ENCODE results near the gene SLC24A3.
"Not testable (repeated sequence)": the region's sequence is repeated elsewhere in the genome, so short reads cannot be mapped to it uniquely, and the experiment has no call there.

The SLC24A3 gene

DNA sequence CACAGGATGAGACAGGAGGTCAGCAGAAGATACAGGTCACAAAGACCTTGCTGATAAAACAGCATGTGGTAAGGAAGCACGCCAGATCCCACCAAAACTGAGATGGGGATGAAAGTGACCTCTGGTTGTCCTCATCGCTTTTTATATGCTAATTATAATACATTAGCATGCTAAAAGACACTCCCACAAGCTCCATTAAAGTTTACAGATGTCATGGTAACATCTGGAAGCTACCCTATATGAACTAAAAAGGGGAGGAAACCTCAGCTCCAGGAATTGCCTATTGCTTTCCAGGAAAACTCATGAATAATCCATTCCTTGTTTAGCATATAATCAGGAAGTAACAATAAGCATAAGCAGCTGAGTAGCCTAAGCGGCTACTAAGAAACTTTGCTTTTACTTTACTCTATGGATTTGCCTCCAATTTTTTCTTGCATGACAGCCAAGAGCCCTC lies 537.2 kb downstream of the SLC24A3 start:
- ChIA-PET POLR2A (interaction anchor here (1.1 kb wide), 1 partner anchor 267 kb away, joined by 3 read pairs; the partner anchor contains the start of gene NAA20), CTCF (interaction anchor here (0.7 kb wide), 2 partner anchors 36 to 1616 kb away, joined by 3 read pairs; no protein-coding TSS in a partner anchor)
- Histone ChIP-seq H3K9me3 (ENCODE audit: control insufficient read depth, insufficient read depth, low read depth, low read length) (no peaks in the 10 kb centered on the region), H3K4me1 (ENCODE audit: control insufficient read depth, insufficient read depth, low read length) (no peaks in the 10 kb centered on the region), H3K4me3 (ENCODE audit: low read depth, low read length) (no peak overlapping the region), H3K36me3 (ENCODE audit: control insufficient read depth in 2 of 2, insufficient read depth in 1 of 2, low read length in 2 of 2) (no peaks in the 10 kb centered on the region), H3K27ac (ENCODE audit: extremely low read depth, low read depth, low read length) (no peak overlapping the region)
- TF ChIP-seq PRDM6 (tag by site-specific recombination; IDR thresholded peaks at IDR 0.05) = no peak
- TF ChIP-seq MEIS1 (CRISPR knock-in tag; IDR thresholded peaks at IDR 0.05; ENCODE audit: borderline replicate concordance) = no peak
- TF ChIP-seq ZNF121 (tag by site-specific recombination; IDR thresholded peaks at IDR 0.05) = no peak
- no peak for TF ChIP-seq ZNF132 (tag by site-specific recombination; IDR thresholded peaks at IDR 0.05; ENCODE audit: borderline replicate concordance)
- TF ChIP-seq, protein P1, sequence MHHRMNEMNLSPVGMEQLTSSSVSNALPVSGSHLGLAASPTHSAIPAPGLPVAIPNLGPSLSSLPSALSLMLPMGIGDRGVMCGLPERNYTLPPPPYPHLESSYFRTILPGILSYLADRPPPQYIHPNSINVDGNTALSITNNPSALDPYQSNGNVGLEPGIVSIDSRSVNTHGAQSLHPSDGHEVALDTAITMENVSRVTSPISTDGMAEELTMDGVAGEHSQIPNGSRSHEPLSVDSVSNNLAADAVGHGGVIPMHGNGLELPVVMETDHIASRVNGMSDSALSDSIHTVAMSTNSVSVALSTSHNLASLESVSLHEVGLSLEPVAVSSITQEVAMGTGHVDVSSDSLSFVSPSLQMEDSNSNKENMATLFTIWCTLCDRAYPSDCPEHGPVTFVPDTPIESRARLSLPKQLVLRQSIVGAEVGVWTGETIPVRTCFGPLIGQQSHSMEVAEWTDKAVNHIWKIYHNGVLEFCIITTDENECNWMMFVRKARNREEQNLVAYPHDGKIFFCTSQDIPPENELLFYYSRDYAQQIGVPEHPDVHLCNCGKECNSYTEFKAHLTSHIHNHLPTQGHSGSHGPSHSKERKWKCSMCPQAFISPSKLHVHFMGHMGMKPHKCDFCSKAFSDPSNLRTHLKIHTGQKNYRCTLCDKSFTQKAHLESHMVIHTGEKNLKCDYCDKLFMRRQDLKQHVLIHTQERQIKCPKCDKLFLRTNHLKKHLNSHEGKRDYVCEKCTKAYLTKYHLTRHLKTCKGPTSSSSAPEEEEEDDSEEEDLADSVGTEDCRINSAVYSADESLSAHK (tag by site-specific recombination; IDR thresholded peaks at IDR 0.05) = no peak
- TF ChIP-seq KLF9 (tag by site-specific recombination; IDR thresholded peaks at IDR 0.05; ENCODE audit: low read depth) = no peak
- TF ChIP-seq ZNF140 (tag by site-specific recombination; IDR thresholded peaks at IDR 0.05) = no peak

- no peak overlapping the region for H3K27ac ChIP-seq (ENCODE audit: extremely low read depth, low read depth, low read length)
Observed at GRCh38 chr20:19750101-19750606, 537.7 kb downstream of the SLC24A3 start.

GRCh38 chr20:19750907-19751636 lies 538.6 kb downstream of the SLC24A3 start:
- no peaks in the 10 kb centered on the region for H3K9me3 ChIP-seq (ENCODE audit: control insufficient read depth, insufficient read depth, low read depth, low read length)
- no peak overlapping the region for H3K4me3 ChIP-seq (ENCODE audit: low read depth, low read length)
- ChIA-PET POLR2A (no interaction called here), CTCF (no interaction called here)
- no peaks in the 10 kb centered on the region for H3K36me3 ChIP-seq (ENCODE audit: control insufficient read depth in 2 of 2, insufficient read depth in 1 of 2, low read length in 2 of 2)
- TF ChIP-seq ZNF133 (tag by site-specific recombination; IDR thresholded peaks at IDR 0.05) (no peak), ZNF560 (tag by site-specific recombination; IDR thresholded peaks at IDR 0.05; ENCODE audit: borderline replicate concordance) (no peak), EGR2 (tag by site-specific recombination; IDR thresholded peaks at IDR 0.05; ENCODE audit: low read depth) (peak; percentile 26; the same call in 1 of the 2 replicates)
- no peak overlapping the region for H3K27ac ChIP-seq (ENCODE audit: extremely low read depth, low read depth, low read length)
- H3K4me1 ChIP-seq (ENCODE audit: control insufficient read depth, insufficient read depth, low read length) = no peaks in the 10 kb centered on the region

More at GRCh38 chr20:19750101-19750606, 537.7 kb downstream of the SLC24A3 start:
- Histone ChIP-seq H3K9me3 (ENCODE audit: control insufficient read depth, insufficient read depth, low read depth, low read length) (no peaks in the 10 kb centered on the region), H3K4me1 (ENCODE audit: control insufficient read depth, insufficient read depth, low read length) (no peaks in the 10 kb centered on the region), H3K36me3 (ENCODE audit: control insufficient read depth in 2 of 2, insufficient read depth in 1 of 2, low read length in 2 of 2) (no peaks in the 10 kb centered on the region), H3K4me3 (ENCODE audit: low read depth, low read length) (no peak overlapping the region)
- TF ChIP-seq ZXDB (tag by site-specific recombination; IDR thresholded peaks at IDR 0.05) (no peak), GLIS1 (tag by site-specific recombination; IDR thresholded peaks at IDR 0.05) (peak; percentile 25; the same call in 1 of the 2 replicates)
- CTCF ChIA-PET = no interaction called here
- POLR2A ChIA-PET = interaction anchor here (1.1 kb wide), 1 partner anchor 267 kb away, joined by 3 read pairs; the partner anchor contains the start of gene NAA20

- CTCF ChIA-PET; H3K36me3 ChIP-seq (ENCODE audit: control insufficient read depth in 2 of 2, insufficient read depth in 1 of 2, low read length in 2 of 2); POLR2A ChIA-PET; H3K9me3 ChIP-seq (ENCODE audit: control insufficient read depth, insufficient read depth, low read depth, low read length); H3K4me1 ChIP-seq (ENCODE audit: control insufficient read depth, insufficient read depth, low read length); H3K27ac ChIP-seq (ENCODE audit: extremely low read depth, low read depth, low read length); H3K4me3 ChIP-seq (ENCODE audit: low read depth, low read length): not testable (repeated sequence)
Observed at GRCh38 chr20:19754201-19754600, 541.8 kb downstream of the SLC24A3 start.
